GM21526 (cell line): ENCODE data around the gene THAP2.

ENCODE experiments used
- ATAC-seq: cut with Tn5 transposase; IDR thresholded peaks from one replicate; pipeline ENCODE4 v1.9.1; 2021; ENCODE audit warnings: moderate library complexity; ENCODE audit not compliant: unreplicated experiment, low FRiP score

The THAP2 gene

DNA sequence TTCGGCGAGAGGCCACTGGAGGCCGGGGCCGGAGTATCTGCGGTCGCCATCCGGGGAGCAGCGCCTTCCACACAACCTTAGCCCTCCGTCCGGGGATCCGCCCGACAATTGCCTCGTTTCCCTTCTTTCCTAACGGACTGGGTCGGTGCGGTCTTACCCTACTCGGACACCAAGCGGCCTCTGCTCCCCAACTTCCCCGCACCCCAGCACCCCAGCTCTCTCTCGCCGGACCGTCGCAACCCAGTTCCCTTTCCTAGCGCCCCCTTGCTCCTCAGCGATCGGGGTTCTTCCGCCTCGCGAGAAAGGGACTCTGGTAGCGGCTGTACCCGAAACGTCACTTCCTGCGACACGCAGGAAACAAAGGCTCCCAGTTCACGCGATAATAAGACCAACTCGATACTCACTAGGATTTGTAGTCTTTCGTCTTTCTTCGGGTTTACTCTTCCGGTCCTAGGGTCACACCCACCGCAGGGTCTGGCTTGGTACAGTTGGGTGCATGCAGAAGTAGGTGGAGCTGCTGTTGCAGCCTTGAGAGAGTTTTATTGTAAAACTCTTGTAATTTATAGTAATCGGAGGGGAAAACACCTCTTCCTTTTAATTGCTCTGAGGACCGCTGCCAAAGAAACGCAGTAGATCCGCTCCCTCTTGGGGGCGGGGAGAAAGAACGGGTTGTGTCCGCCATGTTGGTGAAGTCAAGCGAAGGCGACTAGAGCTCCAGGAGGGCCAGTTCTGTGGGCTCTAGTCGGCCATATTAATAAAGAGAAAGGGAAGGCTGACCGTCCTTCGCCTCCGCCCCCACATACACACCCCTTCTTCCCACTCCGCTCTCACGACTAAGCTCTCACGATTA lies at the start of gene THAP2, which contains the start of gene ZFC3H1:
Gene THAP2, plus strand, starts transcription at position 741 of the 850 bp plus-strand sequence. CDS start 209 bp downstream, outside the sequence.
Gene ZFC3H1, minus strand, starts transcription at position 288 of the 850 bp plus-strand sequence. Its CDS starts 238 bp downstream, at position 50.
- ATAC-seq, result peak; percentile 86

DNA sequence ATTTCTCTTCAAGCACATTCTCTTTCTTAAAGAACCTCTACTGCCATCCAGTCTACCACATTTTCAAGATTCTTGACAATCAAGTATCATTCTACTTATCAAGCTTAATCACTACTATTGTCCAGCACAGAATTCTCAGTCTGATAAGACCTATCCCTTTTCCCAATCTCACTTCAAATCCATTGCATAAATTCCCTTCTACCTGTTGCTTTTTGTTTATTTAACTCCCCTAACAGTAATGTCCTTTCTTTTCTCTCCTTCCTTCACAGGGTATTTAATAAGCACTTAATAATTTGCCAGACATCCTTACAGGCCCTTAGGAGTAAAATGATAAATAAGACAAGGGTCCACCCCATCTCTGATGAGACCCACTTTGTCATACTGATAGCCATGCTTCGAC lies 42.2 kb upstream of the THAP2 start:
- no peak for ATAC-seq

DNA sequence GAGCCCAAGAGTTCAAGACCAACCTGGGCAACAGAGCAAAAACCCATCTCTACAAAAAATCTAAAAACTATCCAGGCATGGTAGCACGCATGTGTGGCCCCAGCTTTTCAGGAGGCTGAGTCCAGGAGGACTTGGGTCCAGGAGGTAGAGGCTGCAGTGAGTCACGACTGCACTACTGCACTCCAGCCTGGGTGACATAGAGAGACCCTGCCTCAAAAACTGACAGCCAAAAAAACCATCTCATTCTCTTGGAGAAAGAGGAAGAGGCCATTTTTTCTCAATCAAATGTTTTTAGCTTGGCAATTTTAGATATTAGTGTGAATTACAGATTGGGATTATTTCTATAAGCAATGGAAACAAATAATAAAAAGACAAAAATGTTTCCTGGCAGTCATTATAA lies 38.6 kb upstream of the THAP2 start:
- no peak for ATAC-seq

DNA sequence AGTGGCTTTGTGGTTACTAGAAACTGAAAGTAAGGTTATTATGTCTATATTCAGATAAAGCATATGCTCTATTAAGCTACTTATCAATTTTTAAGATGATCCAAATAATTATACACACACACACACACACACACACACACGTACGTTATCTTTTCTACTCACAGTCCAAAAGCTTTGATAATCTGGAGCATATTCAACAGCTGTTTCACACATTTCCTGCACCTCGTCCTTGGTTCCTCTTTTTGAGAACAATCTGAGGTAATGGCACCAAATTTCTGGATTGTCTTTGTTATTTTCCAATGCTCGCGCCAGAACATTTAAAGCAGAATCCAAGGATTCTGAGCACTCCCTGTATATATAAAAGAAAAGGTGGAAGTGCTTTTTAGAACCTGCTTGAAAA lies 38.0 kb upstream of the THAP2 start:
- peak; percentile 53 for ATAC-seq

DNA sequence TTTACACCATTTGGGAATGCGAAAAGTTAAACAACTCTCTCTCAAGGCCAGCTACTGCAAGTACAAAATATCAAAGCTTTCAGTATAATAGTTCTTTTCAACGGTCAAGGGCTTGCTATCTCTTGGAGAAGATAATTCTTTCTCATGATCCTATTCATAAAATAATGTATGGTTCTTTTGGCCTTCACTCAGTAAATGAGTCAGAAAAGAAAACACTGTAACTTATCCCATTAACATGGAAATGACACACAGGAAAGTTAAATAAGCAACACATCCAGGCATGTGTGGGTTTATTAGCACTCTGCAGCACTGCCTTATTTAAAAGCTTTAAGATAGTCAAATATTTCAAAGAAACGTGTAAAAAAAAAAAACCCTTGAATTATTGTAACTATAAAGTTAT lies 37.3 kb upstream of the THAP2 start:
- ATAC-seq, result no peak

DNA sequence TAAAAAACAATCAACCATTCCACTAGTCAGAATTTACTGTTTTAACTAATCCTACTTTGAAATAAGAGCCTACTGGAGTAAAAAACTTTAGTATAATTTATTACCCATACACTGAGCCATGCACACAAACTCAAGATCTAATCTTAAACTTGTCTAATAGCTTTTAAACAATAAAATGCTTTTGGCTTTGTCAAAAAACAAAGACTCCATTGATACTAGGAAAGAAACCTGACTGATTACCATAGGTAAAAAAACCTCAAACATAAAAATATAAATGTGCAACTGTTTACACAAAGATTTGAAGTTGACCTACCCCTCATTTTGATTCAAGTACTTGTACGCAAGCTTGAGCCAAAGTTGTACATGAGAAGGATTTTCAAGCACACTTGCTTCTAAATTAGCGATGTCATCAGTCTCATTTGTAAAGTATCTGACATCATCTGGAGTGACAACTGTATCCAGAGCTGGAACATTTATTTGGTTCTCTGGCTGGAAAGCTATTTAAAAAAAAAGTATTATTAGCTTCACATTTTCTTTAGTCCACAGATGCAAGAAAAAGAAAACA lies 36.6 kb upstream of the THAP2 start:
- no peak for ATAC-seq

DNA sequence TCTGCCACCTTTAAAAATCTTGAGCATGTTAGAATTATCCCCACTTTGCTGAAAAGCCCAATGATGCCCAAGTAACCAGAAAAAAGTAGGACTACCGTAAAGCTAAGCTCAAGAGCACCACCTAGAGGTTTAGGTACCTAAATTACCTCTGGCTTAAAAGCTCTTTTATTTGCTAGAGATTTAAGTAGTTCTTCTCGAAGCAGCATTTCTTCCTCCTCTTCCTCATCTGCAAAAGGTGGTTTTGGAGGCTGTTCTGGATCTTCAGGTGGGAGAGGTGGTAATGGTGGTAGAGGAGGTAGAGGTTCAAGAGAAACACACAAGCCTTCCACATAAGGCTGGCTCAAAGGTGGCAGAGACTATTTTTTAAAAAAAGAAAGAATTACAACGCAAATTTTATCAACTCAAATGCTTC lies 27.4 kb upstream of the THAP2 start:
- peak; percentile 54 for ATAC-seq

DNA sequence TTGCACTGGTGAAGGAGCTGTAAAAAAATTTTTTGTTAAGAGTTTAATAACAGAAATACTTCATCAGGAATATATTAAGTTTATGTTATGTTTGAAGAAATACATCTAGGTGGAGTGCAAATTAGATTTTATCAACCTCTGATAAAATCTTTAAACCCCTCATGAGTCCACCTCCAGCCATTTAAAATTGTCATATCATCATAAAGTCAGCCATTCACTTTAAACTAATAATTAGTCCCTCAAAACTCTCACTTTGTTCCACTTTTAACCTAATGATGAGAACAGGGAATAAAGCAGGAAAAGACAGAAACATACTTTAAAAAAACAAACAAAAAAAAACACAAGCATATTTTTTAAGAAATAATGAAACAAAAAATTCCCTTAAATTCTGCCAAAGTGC lies 25.6 kb upstream of the THAP2 start:
- ATAC-seq, result no peak

DNA sequence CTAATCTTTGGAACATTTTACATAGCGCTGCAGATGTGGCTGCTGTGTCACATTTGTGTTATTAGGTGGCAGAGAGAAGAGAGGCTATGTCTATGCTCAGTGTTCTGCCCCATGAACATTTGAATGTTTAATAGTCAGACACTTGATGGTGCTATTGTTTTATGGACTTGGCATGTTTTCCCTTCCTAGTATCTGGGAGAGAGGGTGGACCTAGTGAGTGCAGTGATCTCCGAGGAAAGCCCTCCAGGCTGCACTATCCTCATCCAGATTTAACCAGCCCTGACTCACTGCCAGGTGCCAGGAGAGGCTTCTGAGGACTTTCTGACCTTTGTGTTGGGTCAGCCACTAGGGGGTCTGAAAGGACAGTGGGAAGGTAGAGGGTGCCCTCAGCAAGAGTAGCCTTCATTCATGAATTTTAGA lies 24.8 kb upstream of the THAP2 start:
- ATAC-seq, result no peak

DNA sequence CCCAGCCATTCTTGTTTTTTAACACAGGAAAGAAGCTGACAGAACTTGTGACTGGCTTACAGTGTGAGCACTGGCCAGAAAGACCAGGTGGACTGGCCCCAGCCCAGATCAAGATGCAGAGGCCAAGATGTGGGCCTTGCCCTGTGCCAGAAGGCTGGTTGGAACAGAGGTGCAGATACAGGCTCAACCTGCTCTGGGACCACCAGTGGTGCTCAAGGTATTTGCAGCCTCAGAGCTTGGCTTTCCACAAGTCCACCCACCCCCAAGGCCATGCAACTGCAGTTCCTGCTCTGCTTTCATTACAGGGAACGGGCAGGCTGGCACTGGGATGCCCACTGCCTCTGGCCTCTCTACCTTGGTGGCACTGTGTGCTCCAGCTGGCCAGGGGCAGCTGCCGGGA lies 23.8 kb upstream of the THAP2 start:
- ATAC-seq, result no peak

DNA sequence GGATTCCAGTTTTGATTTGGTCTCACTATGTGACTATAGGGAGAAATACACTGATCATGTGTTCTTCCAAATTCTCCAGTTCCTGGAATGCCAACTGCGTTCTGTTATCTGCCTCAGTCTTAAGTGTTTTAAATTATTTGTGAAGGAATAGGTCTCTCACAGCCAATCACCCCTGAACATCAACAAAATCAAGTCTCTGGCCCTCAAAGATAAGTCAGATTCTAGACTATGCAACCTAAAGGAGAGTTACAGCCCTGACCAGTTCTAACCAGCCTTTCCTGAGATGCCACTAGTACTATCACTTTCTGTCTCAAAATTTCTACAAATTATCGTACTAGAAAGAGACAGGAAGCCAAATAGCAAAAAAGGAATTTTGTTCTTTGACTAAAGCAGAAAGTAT lies 22.7 kb upstream of the THAP2 start:
- ATAC-seq, result no peak

DNA sequence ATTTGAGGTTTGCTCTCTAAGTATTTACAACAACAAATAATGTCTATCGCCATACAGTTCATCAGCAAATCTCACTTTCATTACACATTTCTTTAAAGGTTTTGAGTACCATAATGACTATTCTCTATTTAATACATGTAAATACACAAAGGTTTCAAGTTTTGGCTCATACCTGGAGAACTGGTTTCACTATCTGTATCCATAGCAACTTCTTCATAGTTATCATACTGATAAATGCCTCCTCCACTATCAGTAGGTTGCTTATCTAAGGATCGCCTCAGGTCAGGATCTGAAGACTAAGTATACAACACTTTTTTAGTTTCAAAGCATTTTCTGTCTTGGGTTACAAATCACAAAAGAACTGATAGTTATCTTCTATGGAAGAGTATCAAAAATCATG lies 21.8 kb upstream of the THAP2 start:
- peak; percentile 63 for ATAC-seq

DNA sequence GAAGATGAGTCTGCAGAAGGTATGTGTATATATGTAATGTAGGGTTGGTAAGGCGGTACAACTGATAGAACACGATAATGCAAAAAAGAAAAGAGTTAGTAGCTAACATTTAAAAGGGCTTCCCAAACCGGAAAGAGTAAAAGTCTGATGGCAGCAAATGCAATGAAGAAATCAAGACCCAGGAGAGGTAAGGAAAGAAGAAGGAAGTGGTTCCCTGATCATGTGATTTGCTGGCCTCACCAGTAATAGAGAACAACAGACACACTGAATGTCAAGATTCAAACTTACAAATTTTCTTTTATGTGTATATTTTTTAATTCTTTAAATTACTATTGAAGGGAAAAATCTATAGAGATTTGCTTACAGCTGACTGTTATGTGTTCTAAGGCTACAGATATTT lies 18.8 kb upstream of the THAP2 start:
- ATAC-seq, result no peak

DNA sequence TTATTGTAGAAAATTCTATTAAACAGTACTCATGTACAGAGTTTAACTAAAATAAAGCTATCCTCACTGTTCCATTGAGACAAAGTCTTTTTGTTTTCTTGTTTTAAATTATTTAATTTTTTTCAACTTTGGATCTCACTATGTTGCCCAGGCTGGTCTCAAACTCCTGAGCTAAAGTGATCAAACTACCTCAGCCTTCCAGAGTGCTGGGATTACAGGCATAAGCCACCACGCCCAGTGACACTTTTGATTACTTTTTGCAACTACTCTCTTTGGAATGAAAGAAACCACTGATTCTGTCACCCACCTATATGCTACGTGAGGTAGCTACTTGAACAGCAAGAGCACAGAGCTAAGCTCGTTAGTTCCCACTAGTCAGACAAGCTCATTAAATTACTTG lies 17.6 kb upstream of the THAP2 start:
- no peak for ATAC-seq

DNA sequence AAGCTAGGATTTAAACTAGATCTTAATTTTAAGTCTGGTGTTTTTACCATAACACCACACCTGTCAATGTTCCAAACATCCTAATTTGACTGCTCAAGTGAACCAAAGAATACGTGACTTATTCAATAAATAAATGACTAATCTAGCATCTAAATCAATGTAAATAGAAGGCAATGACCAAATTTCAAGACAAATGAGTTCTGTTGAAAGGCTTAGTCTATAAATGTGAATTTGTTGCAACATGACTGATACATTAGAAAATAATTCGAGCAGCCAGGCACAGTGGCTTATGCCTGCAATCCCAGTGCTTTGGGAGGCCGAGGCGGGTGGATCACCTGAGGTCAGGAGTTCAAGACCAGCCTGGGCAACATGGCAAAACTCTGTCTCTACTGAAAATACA lies 15.6 kb upstream of the THAP2 start:
- ATAC-seq, result no peak

DNA sequence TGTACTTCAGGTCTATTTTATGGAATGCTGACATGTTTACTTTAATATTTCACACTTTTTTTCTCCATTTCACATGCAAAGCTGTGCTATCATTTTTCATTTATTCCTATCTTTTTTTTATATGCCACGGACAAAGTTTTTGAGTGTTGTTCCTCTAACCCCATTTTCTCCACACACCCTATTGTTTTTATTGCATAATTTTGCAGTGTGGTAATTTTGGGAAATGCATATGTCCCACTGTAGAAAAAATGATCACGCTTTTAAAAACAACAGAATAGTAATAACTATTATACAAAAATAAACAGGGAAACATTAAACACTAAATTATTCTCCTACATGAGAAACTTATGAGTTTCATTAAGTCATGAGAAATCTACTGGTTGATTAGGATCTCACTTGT lies 14.7 kb upstream of the THAP2 start:
- ATAC-seq, result no peak

DNA sequence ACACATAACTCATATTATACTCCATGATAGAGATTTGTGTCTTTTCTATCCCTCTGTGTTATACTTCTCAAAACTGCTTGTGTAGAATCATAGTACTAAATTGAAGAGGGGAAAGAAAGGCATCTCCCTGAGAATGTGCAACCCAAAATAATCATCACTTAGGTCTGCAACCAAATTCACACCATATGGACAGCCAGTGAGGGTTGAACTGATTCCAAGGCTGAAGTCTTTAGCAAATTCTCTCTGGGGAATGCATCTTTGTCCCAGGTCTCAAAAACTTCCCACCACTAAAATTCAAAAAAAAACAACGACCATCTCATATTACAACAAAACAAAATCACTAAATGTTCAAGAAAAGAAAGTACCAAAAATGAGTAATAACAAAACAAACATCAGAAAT lies 11.4 kb upstream of the THAP2 start:
- no peak for ATAC-seq

DNA sequence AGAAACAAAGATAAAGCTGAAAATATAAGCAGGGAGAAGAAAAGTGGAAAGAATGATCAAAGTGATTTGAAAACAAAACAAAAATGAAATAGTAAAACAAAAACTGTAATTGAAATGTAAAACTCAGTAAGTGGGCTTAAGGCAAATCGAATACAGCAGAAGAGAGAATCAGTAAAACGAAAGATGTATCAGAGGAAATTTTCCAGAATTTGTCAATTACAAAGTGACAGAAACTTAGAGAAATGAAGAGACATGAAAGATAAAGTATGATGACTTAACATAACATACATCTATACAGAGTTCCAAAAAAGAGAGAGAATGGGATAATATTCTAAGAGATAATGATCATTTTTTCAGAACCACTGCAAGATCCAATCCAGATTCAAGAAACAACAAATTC lies 11.0 kb upstream of the THAP2 start:
- no peak for ATAC-seq

DNA sequence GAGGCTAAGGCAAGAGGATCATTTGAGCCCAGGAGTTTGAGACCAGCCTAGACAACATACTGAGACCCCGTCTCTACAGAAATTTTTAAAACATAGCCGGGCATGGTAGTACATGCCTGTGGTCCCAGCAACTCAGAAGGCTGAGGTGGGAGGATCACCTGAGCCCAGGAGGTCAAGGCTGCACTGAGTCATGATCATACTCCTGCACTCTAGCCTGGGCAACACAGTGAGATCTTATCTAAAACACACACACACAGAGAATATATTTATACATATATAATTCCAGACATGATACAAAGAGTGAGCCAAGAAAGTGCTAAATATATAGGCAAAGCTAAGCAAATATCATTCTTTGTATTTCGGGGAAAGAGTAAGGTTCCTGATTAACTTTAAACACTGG lies 9.9 kb upstream of the THAP2 start:
- no peak for ATAC-seq

DNA sequence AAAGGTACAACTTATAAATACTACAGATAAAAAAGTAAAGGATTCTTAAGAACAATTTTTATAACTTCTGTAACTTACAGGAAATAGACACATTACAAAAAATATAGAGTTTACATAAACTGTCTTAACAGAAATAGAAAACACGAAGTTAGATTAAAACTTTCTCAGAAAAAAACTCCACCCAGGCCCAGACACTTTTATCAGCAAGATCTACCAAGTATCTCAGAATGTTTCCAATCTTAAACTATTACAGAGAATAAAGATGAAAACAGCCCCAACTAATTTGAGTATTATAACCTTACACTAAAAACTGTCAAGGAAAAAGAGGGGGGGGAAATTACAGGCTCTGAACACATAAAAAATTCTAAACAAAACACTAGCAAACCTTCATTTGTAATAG lies 8.6 kb upstream of the THAP2 start:
- ATAC-seq, result no peak

DNA sequence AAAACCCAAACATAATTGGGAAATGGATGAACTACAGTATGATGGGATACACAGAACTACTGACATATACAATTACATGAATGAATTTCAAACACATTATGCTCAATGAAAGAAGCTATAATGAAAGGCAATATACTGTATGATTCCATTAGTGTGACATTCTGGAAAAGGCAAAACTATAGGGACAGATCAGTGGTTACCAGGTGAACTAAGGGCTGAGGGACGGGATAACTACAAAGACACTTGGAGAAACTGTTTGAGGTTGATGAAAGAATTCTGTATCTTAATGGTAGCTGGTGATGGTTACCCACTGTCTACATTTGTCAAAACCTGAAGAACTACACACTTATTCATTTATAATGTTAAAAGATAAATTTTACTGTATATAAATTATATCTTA lies 8.2 kb upstream of the THAP2 start:
- no peak for ATAC-seq

DNA sequence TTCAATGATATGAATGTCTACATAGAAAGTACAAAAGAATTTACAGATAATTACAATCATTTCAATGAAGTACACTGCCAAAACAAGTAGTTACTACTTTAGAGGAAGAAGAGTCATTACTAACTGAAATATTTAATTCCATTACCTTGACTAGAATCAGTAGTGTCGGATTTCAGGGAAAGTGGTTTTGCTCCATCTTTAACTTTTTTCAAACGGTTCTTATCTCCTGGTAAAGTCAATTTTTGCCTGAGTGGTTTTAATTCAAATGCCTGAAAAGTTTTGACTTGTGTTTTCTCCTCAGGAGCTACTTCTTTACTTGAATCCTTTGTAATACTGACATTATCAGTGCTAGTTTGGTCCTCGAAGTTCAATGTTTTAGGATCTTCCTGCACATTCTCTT lies 7.4 kb upstream of the THAP2 start:
- ATAC-seq, result no peak
